Ovary (tissue), 3 donors: ENCODE results near the gene ALPG.
"Not testable (repeated sequence)": the region's sequence is repeated elsewhere in the genome, so short reads cannot be mapped to it uniquely, and the experiment has no call there.

Source experiments
- EP300 ChIP-seq: sonication (generic); formaldehyde crosslinking; IDR thresholded peaks from one replicate; pipeline ENCODE4 v1.6.1; 2017; ENCODE audit warnings: antibody characterized with exemption
- POLR2A ChIP-seq: fragments of 450-650 bp; IDR thresholded peaks from one replicate; pipeline ENCODE4 v1.6.1; 2017; ENCODE audit warnings: antibody characterized with exemption, mild to moderate bottlenecking, moderate library complexity
- TF ChIP-seq, protein P1 (sequence below), 3 donors: fragments of 450-650 bp in 2 of 3; fragments of 200-600 bp in 1 of 3; IDR thresholded peaks; one replicate each; pipeline versions ENCODE4 v1.5.1 to v1.8.0; 2016 to 2022; ENCODE audit warnings: antibody characterized with exemption in 3 of 3, mild to moderate bottlenecking in 1 of 3
- donor health status: DM: no; HTN: no; CAD: no.

GRCh38 chr2:232381204-232382031 is 25.2 kb upstream of the ALPG start:
- TF ChIP-seq, protein P1, sequence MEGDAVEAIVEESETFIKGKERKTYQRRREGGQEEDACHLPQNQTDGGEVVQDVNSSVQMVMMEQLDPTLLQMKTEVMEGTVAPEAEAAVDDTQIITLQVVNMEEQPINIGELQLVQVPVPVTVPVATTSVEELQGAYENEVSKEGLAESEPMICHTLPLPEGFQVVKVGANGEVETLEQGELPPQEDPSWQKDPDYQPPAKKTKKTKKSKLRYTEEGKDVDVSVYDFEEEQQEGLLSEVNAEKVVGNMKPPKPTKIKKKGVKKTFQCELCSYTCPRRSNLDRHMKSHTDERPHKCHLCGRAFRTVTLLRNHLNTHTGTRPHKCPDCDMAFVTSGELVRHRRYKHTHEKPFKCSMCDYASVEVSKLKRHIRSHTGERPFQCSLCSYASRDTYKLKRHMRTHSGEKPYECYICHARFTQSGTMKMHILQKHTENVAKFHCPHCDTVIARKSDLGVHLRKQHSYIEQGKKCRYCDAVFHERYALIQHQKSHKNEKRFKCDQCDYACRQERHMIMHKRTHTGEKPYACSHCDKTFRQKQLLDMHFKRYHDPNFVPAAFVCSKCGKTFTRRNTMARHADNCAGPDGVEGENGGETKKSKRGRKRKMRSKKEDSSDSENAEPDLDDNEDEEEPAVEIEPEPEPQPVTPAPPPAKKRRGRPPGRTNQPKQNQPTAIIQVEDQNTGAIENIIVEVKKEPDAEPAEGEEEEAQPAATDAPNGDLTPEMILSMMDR (IDR thresholded peaks at IDR 0.05): not testable (repeated sequence)
- not testable (repeated sequence) for TF ChIP-seq POLR2A, EP300
